ENCODE results near the gene C1orf167. TPM values are rescaled to one million over a fixed set of nuclear protein-coding genes. Genes with fewer than 3 reads are reported as not detected.

The C1orf167 gene
- total and polyA plus RNA-seq, 2 of the 8 experiments (the other 6 are each of a cell fraction or from before 2014, with no cell fraction given): 0.70 to 1.3 TPM

DNA sequence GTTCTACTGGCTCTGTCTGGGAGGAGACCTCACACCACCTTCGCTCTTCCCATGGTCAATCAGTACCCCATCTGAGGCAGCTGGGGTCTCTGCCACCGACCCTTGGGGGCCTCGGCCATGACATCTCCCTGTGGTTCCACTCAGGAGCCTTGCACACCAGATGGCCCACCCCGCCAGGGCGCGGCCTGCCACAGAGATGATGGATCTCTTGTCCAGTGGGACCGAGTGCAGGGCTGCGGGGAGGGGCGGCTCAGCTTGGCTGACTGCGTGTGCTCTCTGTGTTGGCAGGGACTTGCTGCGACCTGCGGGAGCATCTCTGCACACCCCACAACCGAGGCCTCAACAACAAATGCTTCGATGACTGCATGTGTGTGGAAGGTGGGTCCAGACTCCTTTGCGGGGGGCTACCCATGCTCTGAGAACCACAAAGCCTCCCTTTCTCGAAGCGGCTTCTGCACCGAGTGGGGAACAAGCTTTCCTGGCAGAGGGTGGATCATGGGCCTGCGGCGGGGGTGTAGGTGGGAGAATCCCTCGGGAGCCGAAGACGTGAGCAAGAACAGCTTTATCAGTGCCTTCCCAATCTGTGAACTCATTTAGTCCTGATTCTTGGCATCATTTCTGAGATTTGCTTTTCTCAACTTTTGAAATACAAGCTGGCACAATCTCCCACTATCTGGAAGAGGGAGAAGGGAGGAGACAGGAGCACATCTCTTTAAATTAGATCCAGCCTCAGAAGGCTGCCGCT, 47.0 kb upstream of the C1orf167 start:
- peaks cover 0 to 4% (median 2%) of the 10 kb centered on the region in 4 experiments; a peak in 5 of 8 replicates for H3K36me3 ChIP-seq (ENCODE audit: control insufficient read depth in 2 of 4, insufficient read depth in 4 of 4, low read length in 3 of 4)
- H2BK15ac ChIP-seq (ENCODE audit: low read length): no peak overlapping the region
- no peak overlapping the region for H2AK5ac ChIP-seq (ENCODE audit: low read depth, low read length)
- H4K8ac ChIP-seq (ENCODE audit: extremely low read depth, insufficient read depth, low read length): no peak overlapping the region
- H3K9me3 ChIP-seq (ENCODE audit: insufficient read depth in 2 of 2, low read depth in 1 of 2, low read length in 1 of 2): no peaks in the 10 kb centered on the region
- H4K5ac ChIP-seq (ENCODE audit: insufficient read length, low read depth, low read length): no peak overlapping the region
- no peak overlapping the region for H4K91ac ChIP-seq (replicated peaks; ENCODE audit: insufficient read length, low read length)
- no peak overlapping the region for H3K23ac ChIP-seq (ENCODE audit: insufficient read length)
- H3K4me1 ChIP-seq (replicated peaks in 1 of 4; ENCODE audit: control insufficient read depth in 3 of 4, insufficient read depth in 4 of 4, low read length in 3 of 4): no peaks in the 10 kb centered on the region
- no peak overlapping the region for H3K56ac ChIP-seq (replicated peaks; ENCODE audit: insufficient read length, low read depth, low read length)
- no peak for DNase-seq (ENCODE audit: low read depth in 1 of 2, low spot score in 2 of 2)
- H2BK20ac ChIP-seq (ENCODE audit: low read length): no peak overlapping the region
- no peak overlapping the region for H2BK120ac ChIP-seq (replicated peaks; ENCODE audit: low read depth, low read length)
- WGBS, 2 experiments (ENCODE audit: extremely low coverage in 1 of 2, insufficient coverage in 1 of 2, insufficient read length in 1 of 2, insufficient replicate concordance in 2 of 2, low coverage in 1 of 2, low lambda C conversion rate in 2 of 2, missing lambda C conversion rate in 1 of 2): 89% methylated on average over 24 of the region's 24 CpGs; no CpG with 5 or more reads in 1 of the 2 experiments
- H3K9ac ChIP-seq (replicated peaks in 1 of 4; ENCODE audit: extremely low read depth in 1 of 4, low read depth in 3 of 4, low read length in 3 of 4): no peak overlapping the region
- ChIA-PET POLR2A (ENCODE audit: partially characterized antibody) (interaction anchor here (0.7 to 14.6 kb wide), 12 partner anchors 10 to 72 kb away, joined by 3 to 329 read pairs (median 5); partner anchors contain the start of genes DRAXIN, FBXO6 and MAD2L2), CTCF (ENCODE audit: partially characterized antibody) (interaction anchor here (0.6 to 11.1 kb wide), 19 partner anchors 8 to 78 kb away, joined by 3 to 104 read pairs (median 3); partner anchors contain the start of genes FBXO2 and FBXO6)
- H2BK12ac ChIP-seq (ENCODE audit: low read depth, low read length): no peak overlapping the region
- H3K79me2 ChIP-seq (ENCODE audit: control insufficient read depth in 1 of 2, insufficient read depth in 2 of 2, low read length in 2 of 2): no peaks in the 10 kb centered on the region
- H3K23me2 ChIP-seq (ENCODE audit: low read depth, low read length): no peaks in the 10 kb centered on the region
- no peak for FAIRE-seq
- TF ChIP-seq, protein P1, sequence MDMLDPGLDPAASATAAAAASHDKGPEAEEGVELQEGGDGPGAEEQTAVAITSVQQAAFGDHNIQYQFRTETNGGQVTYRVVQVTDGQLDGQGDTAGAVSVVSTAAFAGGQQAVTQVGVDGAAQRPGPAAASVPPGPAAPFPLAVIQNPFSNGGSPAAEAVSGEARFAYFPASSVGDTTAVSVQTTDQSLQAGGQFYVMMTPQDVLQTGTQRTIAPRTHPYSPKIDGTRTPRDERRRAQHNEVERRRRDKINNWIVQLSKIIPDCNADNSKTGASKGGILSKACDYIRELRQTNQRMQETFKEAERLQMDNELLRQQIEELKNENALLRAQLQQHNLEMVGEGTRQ (IDR thresholded peaks at IDR 0.05; ENCODE audit: low read length): no peak
- TF ChIP-seq JUN (IDR thresholded peaks at IDR 0.05; ENCODE audit: low read depth, low read length) (no peak), NRF1 (IDR thresholded peaks at IDR 0.05; ENCODE audit: low read depth, low read length) (no peak), KDM1A (IDR thresholded peaks at IDR 0.05; ENCODE audit: borderline replicate concordance, low read length) (no peak), EP300 (IDR thresholded peaks at IDR 0.05; ENCODE audit: borderline replicate concordance in 1 of 2, low read depth in 2 of 2, low read length in 2 of 2) (no peak), EZH2 (IDR thresholded peaks at IDR 0.05; ENCODE audit: low read depth, low read length, severe bottlenecking) (no peak), SIRT6 (IDR thresholded peaks at IDR 0.05; ENCODE audit: low read length) (no peak), SAP30 (IDR thresholded peaks at IDR 0.05; ENCODE audit: insufficient read depth, insufficient replicate concordance, low read length) (no peak), CTBP2 (IDR thresholded peaks at IDR 0.05; ENCODE audit: borderline replicate concordance, insufficient read depth, insufficient read length, low read length) (no peak), BRCA1 (IDR thresholded peaks at IDR 0.05; ENCODE audit: low read depth, low read length) (no peak), GTF2F1 (IDR thresholded peaks at IDR 0.05; ENCODE audit: borderline replicate concordance, low read depth, low read length) (no peak)
- H3K79me1 ChIP-seq (ENCODE audit: low read depth, low read length): no peaks in the 10 kb centered on the region
- H3K4me3 ChIP-seq (ENCODE audit: extremely low read depth in 1 of 4, insufficient read depth in 2 of 4, low read depth in 3 of 4, low read length in 4 of 4): no peak overlapping the region
- no peak overlapping the region for H3K18ac ChIP-seq (ENCODE audit: extremely low read depth, low read length)
- no peaks in the 10 kb centered on the region for H3K27me3 ChIP-seq (replicated peaks in 1 of 4; ENCODE audit: control insufficient read depth in 3 of 4, extremely low read depth in 1 of 4, insufficient read depth in 3 of 4, low read length in 3 of 4)
- H3K4me2 ChIP-seq (ENCODE audit: insufficient read depth in 1 of 2, low read depth in 2 of 2, low read length in 2 of 2): no peak overlapping the region
- H3K27ac ChIP-seq (ENCODE audit: low read depth, low read length): no peak overlapping the region
- H2BK5ac ChIP-seq (ENCODE audit: low read depth, low read length): no peak overlapping the region
- H2AFZ ChIP-seq (ENCODE audit: low read length): no peak overlapping the region
- peaks cover 0 to 2% of the 10 kb centered on the region in 2 experiments for H4K20me1 ChIP-seq (replicated peaks in 1 of 2; ENCODE audit: control insufficient read depth in 1 of 2, insufficient read depth in 2 of 2, low read length in 2 of 2)
- H3K14ac ChIP-seq (ENCODE audit: insufficient read length): no peak overlapping the region
- no peak overlapping the region for H3K4ac ChIP-seq (replicated peaks; ENCODE audit: insufficient read length, low read depth, low read length)
